IPS DF 6.9 (cell line): ENCODE measurements around the gene DCAF7.

Source experiments
- DNase-seq: peaks from one replicate; pipeline ENCODE4 v3.0.0-alpha.2; 2013; ENCODE audit warnings: low read depth, low spot score
- H3K27ac ChIP-seq: one replicate; pipeline ENCODE4 v1.5.1; 2013; ENCODE audit warnings: low read length, control low read depth
- H3K27me3 ChIP-seq: 2 replicates; pipeline ENCODE4 v1.6.1; 2013; ENCODE audit warnings: mild to moderate bottlenecking, low read length; ENCODE audit not compliant: control insufficient read depth, insufficient read depth
- H3K36me3 ChIP-seq: 2 replicates; pipeline ENCODE4 v1.6.1; 2013; ENCODE audit warnings: low read length; ENCODE audit not compliant: control insufficient read depth, insufficient read depth
- H3K4me1 ChIP-seq: 2 replicates; pipeline ENCODE4 v1.6.1; 2013; ENCODE audit warnings: low read length; ENCODE audit not compliant: control insufficient read depth, insufficient read depth
- H3K4me3 ChIP-seq: 2 replicates; pipeline ENCODE4 v1.5.1; 2013; ENCODE audit warnings: mild to moderate bottlenecking, low read length
- H3K9me3 ChIP-seq: 2 replicates; pipeline ENCODE4 v1.6.1; 2013; ENCODE audit warnings: low read length, inconsistent platforms; ENCODE audit not compliant: control insufficient read depth, insufficient read depth
- WGBS: extraction: QIAGEN DNeasy Blood & Tissue Kit; methylation state at CpG from one replicate; pipeline ENCODE4 v1.1.7; 2013; ENCODE audit warnings: mixed read lengths, missing lambda C conversion rate; ENCODE audit not compliant: insufficient read length, insufficient coverage; 5-methylcytosine and 5-hydroxymethylcytosine counted together

Gene DCAF7

GRCh38 chr17:63595132-63595531, 44.9 kb downstream of the DCAF7 start:
- H3K27me3 ChIP-seq = no peaks in the 10 kb centered on the region
- no peak overlapping the region for H3K27ac ChIP-seq
- no peak overlapping the region for H3K4me3 ChIP-seq
- H3K9me3 ChIP-seq = no peaks in the 10 kb centered on the region
- H3K36me3 ChIP-seq = peaks cover 13% of the 10 kb centered on the region
- DNase-seq = no peak
- no peaks in the 10 kb centered on the region for H3K4me1 ChIP-seq
- no CpG with 5 or more reads among the region's 3 CpGs for WGBS

DNA sequence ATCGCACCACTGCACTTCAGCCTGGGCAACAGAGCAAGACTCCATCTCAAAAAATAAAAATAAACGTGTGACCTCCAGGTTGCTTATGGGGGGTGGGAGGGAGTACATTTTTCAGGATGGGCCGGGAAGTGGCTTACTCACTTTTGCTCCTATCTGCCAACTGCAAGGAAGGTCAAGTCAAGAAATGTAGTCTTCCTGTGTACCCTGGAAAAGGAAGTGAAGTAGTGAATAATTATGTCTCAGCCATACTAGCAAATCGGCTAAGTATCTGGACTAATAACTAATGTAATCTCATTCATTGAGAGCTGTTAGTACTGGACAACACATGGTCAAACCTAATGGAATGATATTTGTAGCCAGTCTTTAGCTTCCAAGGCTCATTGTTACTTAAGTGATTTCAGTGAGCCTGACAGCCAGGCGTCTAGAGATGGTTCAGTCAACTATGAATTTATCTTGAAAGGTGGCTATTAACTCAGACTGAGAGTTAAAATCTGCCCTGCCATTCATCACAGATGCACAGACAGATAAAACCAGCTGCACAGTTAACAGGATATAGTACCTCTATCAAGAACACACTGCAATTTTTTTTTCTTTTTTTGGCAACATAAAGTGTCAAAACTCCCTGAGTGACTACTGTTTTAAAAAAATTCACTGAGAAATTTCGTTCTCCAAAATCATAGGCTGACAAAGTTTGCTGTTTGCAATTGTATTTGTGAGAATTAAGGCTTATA, 46.7 kb downstream of the DCAF7 start:
- WGBS = no CpG with 5 or more reads among the region's 6 CpGs
- Histone ChIP-seq H3K27me3 (no peaks in the 10 kb centered on the region), H3K27ac (no peak overlapping the region), H3K4me3 (no peak overlapping the region), H3K36me3 (peaks cover 2% of the 10 kb centered on the region), H3K4me1 (no peaks in the 10 kb centered on the region), H3K9me3 (no peaks in the 10 kb centered on the region)
- no peak for DNase-seq

DNA sequence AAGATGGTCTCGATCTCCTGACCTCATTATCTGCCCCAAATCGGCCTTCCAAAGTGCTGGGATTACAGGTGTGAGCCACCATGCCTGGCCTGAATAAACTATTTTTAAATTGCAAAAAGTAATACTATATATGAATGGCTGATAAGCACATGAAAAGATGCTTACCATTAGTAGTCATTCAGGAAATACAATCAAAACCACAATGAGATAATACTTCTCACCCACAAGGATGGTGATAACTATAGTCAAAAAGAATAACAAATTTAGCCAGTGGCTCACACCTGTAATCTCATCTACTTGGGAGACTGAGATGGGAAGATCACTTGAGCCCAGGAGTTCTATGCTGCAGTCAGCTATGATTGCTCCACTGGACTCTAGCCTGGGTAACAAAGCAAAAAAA, 48.0 kb downstream of the DCAF7 start:
- no CpG with 5 or more reads among the region's 2 CpGs for WGBS
- Histone ChIP-seq H3K9me3 (no peaks in the 10 kb centered on the region), H3K36me3 (no peaks in the 10 kb centered on the region)

DNA sequence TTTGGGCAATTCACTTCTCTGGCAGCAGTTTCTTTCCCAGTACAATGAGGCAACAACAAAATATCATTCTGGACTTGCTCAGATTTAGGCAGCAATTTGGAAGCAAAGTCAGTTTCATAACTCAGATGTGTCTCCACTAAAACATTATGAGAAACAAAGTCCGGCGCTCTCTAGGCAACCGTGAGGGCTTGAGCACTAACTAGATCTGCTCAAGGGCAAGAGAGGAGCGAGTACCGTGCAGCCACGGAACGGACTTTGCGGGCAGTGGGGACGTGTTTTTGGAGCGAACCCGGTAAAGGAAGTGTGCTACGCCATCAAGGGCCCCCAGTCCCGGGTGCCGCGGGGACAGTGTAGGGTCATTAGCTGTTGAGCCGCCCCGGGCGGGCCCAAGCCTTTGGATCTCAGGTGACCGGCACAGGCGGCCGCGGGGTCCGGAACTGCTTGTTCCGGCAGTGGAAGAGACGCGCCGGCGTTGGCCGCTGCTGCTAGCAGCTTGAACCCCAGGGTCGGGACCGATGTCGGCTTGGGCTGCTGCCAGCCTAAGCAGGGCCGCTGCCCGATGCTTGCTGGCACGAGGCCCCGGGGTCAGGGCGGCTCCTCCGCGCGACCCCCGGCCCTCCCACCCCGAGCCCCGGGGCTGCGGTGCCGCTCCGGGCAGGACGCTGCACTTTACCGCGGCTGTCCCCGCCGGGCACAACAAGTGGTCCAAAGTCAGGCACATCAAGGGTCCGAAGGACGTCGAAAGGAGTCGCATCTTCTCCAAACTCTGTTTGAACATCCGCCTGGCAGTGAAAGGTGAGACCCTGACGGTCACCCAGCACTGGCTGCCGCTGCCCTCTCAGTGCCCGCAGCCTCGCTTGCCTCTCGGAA, 50.5 kb downstream of the DCAF7 start, which contains the start of gene TACO1:
TACO1 (plus strand) TSS at position 327 of the 870 bp plus-strand sequence; CDS start at position 516, 189 bp downstream.
- no CpG with 5 or more reads among the region's 61 CpGs for WGBS
- peak; percentile 78 for DNase-seq
- no peaks in the 10 kb centered on the region for H3K4me1 ChIP-seq
- no peaks in the 10 kb centered on the region for H3K9me3 ChIP-seq
- peak within 1 kb of the TSS; percentile 84 for H3K4me3 ChIP-seq
- H3K27me3 ChIP-seq = no peaks in the 10 kb centered on the region
- H3K36me3 ChIP-seq = peaks cover 4% of the 10 kb centered on the region; the same call in 1 of the 2 replicates
- H3K27ac ChIP-seq = no peak within 1 kb of the TSS

More for the DNA sequence above, 48.0 kb downstream of the DCAF7 start:
- no peak overlapping the region for H3K27ac ChIP-seq
- no peak for DNase-seq
- H3K4me3 ChIP-seq = no peak overlapping the region
- H3K27me3 ChIP-seq = no peaks in the 10 kb centered on the region
- no peaks in the 10 kb centered on the region for H3K4me1 ChIP-seq

- WGBS = no CpG with 5 or more reads among the region's 9 CpGs
These were observed 51.4 kb downstream of the DCAF7 start for GRCh38 chr17:63601439-63602371.

DNA sequence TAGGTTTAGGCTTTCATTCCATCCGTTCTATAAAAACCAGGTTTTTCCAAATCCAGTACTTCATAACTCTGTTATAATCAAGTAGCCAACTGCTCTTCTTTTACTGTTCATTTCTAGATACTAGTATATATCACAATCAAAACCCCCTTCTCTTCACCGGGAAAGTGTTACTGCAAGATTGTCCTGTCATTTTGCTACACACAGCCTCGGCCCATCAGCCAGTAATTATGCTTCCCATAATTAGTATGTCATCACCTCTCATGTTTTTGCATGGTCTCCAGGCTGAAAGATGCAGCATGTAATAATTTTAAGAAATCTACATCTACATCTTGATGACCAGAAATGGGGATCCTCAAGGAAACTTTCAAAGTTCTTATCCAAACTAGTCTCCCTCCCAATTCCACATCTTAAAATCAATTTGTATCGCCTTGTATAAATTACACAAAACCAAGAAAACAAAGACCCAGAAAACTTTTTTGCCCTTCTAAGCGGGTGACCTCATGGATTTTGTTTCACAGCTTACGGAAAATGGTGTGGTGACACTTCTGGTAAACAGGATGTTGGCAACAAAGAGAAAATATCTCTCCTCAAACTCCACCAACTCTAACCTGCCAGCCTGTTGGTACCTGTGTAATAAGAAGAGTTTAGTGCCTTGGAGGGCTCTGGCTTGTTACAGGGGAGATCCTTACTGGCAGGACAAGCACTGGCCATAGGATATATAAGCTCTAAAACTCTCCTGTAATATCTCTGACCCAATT, 59.7 kb downstream of the DCAF7 start:
- no peaks in the 10 kb centered on the region for H3K9me3 ChIP-seq
- peaks cover 22% of the 10 kb centered on the region; the same call in 1 of the 2 replicates for H3K36me3 ChIP-seq
- no peak for DNase-seq
- no CpG with 5 or more reads among the region's 6 CpGs for WGBS
- no peak overlapping the region for H3K27ac ChIP-seq
- no peaks in the 10 kb centered on the region for H3K27me3 ChIP-seq
- no peak overlapping the region for H3K4me3 ChIP-seq
- no peaks in the 10 kb centered on the region for H3K4me1 ChIP-seq

More at GRCh38 chr17:63601439-63602371, 51.4 kb downstream of the DCAF7 start:
- Histone ChIP-seq H3K27ac (no peak overlapping the region), H3K4me1 (no peaks in the 10 kb centered on the region), H3K36me3 (peaks cover 4% of the 10 kb centered on the region; the same call in 1 of the 2 replicates), H3K4me3 (peak overlapping the region; percentile 84), H3K27me3 (no peaks in the 10 kb centered on the region), H3K9me3 (no peaks in the 10 kb centered on the region)
- no peak for DNase-seq

DNA sequence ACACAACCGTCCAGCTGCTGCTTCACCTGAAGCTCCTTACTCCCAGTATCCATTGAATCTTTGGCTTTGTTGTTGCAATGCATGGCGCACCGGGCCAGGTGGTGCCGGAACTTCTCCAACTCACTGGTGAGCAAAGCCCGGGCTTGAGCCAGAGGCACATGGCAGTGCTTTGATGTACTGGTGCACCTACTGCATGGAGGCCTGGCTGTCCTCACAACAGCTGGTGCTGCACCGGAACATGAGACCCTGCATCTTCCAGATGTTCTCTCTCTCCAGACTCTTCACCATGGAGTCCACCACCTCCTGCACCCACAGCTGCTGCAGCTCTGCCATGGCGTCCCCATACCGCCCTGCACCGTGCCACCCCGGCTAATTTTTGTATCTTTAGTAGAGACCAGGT, 60.6 kb downstream of the DCAF7 start:
- DNase-seq = no peak
- Histone ChIP-seq H3K27ac (no peak overlapping the region), H3K4me1 (no peaks in the 10 kb centered on the region), H3K9me3 (no peaks in the 10 kb centered on the region), H3K4me3 (no peak overlapping the region), H3K36me3 (peaks cover 19% of the 10 kb centered on the region; the same call in 1 of the 2 replicates), H3K27me3 (no peaks in the 10 kb centered on the region)
- WGBS = no CpG with 5 or more reads among the region's 10 CpGs

GRCh38 chr17:63611354-63611753, 61.1 kb downstream of the DCAF7 start:
- Histone ChIP-seq H3K27ac (no peak overlapping the region), H3K36me3 (peaks cover 19% of the 10 kb centered on the region; the same call in 1 of the 2 replicates), H3K27me3 (no peaks in the 10 kb centered on the region), H3K9me3 (no peaks in the 10 kb centered on the region), H3K4me1 (no peaks in the 10 kb centered on the region), H3K4me3 (no peak overlapping the region)
- no peak for DNase-seq
- WGBS = no CpG with 5 or more reads among the region's 3 CpGs

DNA sequence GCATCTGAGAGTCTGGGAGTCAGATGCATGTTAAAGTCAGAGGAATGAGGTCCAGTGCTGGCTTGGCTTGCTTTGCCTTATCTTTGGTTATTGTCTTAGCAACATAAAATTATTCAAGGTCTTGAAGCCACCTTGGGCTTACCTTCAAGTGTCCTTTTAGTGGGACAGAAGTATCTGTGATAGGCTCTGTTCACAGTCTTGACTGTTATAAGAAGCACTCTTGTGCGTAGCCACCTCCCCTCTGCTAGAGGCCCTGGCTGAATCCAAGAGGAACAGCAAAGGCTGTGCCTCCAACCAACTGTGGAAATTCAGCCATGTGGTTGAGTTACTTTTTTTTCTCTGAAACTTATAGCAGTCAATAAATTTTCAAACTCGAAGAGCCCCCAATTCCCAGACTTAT, 63.4 kb downstream of the DCAF7 start:
- no CpG with 5 or more reads among the region's 2 CpGs for WGBS
- Histone ChIP-seq H3K4me1 (no peaks in the 10 kb centered on the region), H3K27me3 (no peaks in the 10 kb centered on the region), H3K27ac (no peak overlapping the region), H3K9me3 (no peaks in the 10 kb centered on the region), H3K36me3 (peaks cover 4% of the 10 kb centered on the region; the same call in 1 of the 2 replicates), H3K4me3 (no peak overlapping the region)
- no peak for DNase-seq
